Superior temporal gyrus (tissue), 1 donor: Measurements from ENCODE around the gene FBXO3.
"Not testable (repeated sequence)": the region's sequence is repeated elsewhere in the genome, so short reads cannot be mapped to it uniquely, and the experiment has no call there.

Experiments used
- DNase-seq: peaks from one replicate; pipeline ENCODE4 v3.0.0-alpha.2; 2016; ENCODE audit errors: extremely low spot score

FBXO3 gene, protein sequence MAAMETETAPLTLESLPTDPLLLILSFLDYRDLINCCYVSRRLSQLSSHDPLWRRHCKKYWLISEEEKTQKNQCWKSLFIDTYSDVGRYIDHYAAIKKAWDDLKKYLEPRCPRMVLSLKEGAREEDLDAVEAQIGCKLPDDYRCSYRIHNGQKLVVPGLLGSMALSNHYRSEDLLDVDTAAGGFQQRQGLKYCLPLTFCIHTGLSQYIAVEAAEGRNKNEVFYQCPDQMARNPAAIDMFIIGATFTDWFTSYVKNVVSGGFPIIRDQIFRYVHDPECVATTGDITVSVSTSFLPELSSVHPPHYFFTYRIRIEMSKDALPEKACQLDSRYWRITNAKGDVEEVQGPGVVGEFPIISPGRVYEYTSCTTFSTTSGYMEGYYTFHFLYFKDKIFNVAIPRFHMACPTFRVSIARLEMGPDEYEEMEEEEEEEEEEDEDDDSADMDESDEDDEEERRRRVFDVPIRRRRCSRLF

DNA sequence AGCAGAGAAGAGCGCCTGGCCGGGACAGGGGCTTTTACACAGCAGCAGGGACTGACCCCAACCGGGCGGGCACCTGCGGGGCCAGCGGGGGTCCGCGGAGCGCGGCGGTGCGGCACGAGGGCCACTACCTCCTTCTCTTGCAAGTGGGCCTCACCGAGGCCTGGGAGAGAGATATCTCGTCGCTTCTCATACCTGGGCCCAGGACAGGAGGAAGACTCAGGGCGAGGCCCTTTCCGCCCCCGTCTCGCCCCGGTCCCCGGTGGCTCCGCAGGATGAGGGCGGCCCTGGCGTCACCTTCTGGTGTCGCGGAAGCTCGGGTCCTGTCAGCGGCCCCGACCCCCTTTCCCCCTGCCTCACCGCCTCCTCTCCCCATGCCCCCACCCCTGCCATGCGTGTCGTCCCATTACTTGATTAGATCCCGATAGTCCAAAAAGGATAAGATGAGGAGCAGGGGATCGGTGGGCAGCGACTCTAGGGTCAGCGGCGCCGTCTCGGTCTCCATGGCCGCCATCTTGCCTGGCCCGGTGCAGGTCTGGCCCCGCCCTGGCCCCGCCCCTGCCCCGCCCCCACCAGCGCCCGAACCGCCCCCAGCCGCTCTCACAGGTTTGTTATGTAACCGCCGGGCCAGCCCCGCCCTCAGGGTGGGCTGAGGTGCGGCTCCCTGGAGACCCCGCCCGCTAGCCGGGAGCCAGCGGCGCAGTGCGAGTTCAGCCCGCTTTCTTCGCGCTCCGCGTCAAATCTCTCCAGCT lies at the start of gene FBXO3:
Gene FBXO3 (minus strand): TSS at position 534 of the 749 bp plus-strand sequence. CDS start 23 bp downstream, at position 511.
- DNase-seq = peak; percentile 79

DNA sequence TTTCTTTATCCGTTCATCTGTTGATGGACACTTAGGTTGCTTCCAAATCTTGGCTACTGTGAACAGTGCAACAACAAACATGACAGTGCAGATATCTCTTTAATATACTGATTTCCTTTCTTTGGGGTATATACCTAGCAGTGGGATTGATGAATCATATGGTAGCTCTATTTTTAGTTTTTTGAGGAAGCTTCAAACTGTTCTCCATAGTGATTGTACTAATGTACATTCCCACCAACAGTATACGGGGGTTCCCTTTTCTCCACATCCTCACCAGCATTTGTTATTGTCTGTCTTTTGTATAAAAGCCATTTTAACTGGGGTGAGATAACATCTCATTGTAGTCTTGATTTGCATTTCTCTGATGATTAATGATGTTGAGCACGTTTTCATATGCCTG lies 48.7 kb upstream of the FBXO3 start:
- not testable (repeated sequence) for DNase-seq

DNA sequence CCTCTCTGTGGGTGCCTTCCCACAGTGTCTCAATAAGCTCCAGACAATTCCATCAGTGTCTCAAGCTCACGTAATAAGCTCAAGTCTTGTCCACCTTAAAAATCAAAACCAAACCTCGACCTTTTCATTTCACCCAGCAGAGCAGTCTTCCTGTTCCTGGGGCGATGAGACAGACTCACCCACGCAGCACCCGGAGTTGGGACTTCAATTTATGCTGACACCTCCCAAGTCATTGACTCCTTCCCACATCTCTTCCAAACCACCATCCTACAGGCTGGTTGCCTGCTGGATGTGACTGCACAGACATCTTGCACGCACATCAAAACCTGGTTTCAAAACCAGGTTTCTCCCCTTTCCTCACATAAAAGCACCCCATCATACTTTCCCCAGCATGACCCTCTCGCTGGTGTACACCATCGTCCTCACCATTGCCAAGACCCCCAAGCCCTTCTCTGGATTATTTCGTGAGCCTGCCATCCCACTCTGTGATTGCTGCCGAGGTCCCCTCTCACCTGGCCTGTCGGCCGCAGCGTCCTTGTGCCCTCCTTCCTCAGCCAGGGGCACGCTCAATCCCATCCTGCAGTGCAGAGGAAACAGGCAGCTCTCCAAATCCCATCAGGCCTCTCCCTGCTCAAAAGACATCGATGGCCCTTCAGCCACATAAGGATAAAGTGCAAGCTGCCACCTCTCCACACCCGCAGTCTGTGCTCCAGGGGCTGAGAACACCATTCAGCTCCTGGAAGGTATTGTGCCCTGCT lies 45.1 kb upstream of the FBXO3 start:
- no peak for DNase-seq

DNA sequence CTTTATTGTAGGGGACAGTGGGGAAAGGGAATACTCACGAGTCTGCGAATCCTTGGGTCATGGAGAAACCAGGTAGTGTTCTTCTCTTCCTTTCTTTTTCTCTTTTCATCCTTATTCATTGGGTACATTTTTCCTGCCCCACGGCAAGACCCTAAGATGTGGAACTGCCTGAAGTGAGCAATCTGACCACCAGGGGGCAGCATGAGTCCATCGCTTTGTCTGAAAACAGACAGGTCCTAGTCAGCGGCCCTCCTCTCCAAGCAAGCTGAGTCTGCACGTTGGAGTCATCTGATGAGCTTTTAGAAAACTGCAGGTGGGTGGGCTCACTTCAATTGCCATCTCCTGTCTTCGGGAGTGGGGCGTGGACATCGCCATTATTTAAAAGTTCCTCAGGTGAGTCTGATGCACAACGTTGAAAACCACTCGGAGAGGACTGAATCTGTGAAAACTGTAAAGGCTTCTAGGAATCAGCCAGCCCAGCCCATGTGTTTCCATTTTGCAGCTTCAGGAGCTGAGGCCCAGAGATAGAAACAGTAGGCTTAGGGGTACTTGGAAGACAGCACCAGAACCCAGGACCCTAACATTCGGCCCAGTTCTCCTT lies 34.0 kb upstream of the FBXO3 start:
- peak; percentile 96 for DNase-seq

DNA sequence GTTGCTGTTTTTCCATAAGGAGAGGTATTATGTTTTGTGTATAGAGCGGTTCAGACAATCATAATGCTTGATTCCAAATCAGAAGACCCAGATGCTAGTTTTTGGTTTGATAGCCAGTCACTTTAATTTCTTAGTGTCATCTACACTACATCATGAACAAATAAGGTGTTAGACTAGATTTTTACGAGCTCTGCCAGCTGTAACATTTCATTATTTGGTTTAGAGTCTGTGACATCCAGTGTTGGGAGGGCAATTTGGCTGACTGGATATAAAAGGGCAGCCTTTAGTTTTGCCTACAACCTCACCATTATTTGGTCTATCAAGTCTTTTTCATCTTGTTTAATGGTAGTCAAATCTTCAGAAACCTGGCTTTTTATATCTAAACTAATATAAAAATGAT lies 30.2 kb upstream of the FBXO3 start:
- no peak for DNase-seq

DNA sequence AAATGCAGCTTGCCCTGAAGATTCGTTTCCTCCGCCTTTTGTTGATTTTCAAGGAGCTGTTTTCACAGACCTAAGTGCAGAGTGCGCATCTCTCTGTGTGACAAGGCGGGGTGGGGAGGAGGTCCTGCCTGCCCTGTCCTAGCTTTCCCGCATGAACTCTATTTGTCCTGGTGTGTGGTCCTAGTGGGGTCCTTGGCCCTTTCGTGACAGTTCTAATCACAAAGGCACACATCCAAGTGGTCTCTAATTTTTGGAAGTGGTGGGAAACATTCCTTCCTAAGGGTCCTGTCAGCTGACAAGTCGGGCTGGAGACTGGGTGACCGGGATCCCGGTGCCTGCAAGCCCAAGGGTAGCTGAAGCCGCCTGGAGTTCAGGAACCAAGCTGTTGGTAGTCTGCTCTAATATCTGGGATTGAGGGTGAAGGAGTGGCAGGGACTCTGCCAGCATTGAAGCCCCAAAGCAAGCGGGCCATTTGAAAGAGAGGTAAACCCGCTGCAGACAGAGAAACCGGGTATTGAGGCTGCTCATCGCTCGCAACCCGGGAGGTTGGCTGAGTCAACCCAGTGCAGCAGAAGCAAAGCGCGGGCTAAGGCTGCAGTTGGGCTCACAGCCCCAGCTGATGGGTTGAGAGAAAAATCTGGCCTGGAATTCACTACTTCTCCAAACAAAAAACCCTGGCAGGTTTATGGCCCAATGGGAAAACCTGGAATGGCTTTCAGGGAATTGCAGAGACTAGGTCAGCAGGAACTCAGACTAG lies 28.1 kb upstream of the FBXO3 start:
- DNase-seq = peak; percentile 74

DNA sequence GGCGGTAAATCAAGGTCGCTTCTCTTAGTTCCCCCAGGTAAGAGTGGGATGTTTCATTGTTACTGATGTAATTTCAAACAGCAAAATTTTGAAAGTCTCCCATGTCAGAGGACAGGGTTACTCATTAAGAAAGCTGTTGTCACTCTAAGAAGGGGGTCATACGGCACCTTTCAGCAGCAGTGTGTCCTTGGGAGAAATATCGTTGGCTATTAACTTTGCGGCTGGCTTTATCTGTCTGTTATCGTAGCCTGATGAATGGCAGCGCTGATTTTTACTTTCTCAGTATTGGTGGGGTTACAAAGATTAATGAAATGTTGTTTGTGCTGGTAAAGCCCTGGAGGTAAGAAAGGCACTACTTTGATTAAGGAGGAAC lies 27.5 kb upstream of the FBXO3 start:
- DNase-seq = no peak

DNA sequence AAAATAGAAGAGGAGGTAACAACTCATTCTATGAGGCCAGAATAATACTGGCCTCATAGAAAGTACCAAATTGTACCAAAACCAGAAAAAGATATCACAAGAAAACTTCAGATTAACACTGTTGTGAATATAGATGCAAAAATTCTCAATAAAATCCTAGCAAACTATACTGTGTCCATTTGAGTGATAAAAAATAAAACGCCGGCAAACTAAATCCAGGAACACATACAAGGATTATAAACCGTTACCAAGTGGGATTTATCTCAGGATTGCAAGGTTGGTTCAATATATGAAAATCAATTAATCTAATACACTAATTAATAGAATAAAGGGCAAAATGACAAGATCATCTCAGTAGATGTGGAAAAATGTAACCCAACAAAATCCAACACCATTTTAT lies 23.6 kb upstream of the FBXO3 start:
- DNase-seq = no peak

DNA sequence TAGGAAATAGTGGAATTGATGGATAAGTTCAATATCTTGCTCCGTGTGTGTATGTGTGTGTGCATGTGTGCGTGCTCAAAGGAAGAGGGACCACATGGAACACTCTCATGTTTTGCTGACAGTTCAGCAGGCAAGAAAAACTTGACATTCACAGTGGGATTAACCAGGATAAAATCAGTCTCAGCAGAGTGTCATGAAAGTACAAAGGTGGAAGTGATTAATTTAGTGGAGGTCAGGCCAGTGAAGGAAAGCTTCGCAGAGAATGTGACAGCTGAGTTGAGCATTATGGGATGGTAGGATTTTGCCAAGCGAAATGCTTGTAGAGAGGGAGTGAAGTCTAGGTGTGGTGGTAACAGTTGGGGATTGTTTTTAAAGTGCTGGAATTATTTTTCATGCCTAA lies 15.7 kb upstream of the FBXO3 start:
- DNase-seq = no peak

DNA sequence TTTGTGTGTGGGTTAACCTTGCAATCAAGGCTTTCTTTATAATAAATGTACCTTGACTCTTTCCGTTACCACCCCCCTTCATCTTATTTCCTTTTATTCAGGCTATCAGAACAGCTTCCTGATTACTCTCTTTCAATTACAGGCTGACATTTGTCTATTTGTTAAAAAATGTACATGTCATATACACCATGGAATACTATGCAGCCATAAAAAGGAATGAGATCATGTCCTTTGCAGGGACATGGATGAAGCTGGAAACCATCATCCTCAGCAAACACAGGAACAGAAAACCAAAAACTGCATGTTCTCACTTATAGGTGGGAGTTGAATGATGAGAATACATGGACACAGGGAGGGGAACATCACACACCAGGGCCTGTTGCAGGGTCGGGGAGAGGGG lies 13.8 kb upstream of the FBXO3 start:
- not testable (repeated sequence) for DNase-seq

DNA sequence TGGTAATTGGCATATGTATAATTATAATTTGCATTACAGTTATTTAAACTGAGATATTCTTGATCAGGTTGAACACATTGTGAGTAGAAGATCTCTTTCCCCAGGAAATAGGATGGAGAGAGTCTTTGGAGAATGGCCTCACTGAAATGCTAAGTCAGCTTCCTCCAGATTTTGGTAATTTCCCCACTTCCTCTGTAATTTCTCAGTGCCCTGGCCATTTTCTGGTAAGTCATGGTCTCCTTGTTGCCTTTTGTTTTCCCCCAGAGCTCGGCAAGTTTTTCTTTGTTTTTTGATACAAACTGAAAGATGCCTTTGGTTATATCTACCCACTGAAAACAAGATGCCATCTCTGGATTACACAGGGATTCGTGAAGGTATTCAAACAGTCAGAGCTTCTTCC lies 12.8 kb upstream of the FBXO3 start:
- no peak for DNase-seq

DNA sequence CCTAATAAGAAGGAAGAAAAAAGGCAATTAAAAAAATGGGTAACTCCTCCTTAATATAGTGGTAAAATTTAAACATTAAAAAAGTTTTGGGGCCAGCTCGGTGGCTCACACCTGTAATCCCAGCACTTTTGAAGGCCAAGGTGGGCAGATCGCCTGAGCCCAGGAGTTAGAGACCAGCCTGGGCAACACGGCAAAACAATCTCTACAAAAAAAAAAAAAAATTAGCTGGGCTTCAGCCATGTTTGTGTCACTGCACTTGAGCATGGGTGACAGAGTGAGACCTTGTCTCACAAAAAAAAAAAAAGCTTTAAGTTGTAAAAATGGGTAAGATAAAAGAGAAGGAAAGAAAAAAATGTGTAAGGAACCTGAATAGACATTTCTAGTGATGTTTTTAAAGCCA lies 11.3 kb upstream of the FBXO3 start:
- no peak for DNase-seq

DNA sequence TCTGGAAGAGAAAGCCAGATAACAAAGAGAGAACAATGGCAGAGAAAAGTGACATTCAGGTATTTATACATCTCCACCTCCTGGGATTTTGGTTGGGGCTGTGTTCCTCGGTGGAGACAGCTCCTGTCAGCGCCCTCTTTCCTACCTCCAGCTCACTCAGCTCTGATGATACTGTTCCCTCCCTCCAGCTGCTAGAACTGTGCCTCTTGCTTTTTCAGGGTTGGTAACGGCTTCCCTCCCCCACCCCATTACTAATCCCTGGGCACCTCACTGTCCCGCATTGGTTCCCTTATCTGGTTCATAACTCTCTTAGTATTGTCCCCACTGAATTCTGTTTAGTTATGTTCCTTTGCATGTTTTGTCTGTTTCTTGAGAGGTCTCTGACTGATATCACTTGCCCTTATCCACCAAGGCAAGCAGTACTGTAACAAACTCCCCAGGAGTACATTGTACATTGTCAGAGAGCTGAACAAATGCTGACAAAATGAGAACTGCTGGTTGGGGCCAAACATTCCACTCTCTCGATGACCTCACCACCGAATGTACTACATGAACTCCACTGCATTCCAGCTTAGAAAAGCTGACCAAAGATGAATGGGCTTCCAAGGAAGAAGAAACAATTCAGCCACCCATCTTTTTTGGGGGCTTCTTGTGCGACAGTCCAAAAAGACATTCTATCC lies 5.7 kb upstream of the FBXO3 start:
- no peak for DNase-seq

DNA sequence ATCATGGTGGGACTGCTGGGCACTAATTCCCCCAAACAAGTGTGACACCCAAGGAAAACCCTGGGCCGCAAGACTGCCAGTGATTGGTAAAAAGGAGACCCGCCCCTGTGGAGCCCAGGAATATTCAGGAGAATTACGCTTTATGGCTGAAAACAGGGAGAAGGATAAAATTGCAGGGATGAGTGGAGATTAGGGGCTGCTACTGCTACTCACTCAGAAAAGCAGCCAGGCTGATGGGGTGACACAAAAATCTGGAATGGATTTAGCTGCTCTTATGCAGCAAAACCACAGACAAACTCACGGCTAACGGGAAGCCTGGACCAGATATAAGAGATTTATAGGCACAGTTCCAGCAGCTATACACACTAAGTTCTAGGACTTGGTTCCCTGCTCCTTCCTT lies 4.4 kb upstream of the FBXO3 start:
- no peak for DNase-seq

DNA sequence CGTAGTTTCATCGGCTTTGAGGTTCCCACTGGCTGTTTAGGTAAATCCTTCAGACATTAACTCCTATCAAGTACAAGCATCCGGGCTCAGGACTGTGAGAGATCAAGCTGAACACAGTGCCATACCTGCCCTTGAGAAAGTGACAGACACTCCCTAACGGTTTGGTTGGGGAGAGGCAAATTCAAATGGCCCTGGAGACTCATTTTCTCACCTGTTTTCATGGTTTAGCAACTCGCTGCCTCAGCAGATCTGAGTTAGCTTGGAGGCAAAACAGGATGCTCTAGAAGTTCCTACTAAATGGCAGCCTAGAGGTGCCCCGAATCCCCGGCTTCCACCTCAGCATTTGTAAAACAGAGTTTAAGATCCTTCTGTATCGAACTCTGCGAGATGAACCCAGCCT lies 3.6 kb upstream of the FBXO3 start:
- DNase-seq = no peak

DNA sequence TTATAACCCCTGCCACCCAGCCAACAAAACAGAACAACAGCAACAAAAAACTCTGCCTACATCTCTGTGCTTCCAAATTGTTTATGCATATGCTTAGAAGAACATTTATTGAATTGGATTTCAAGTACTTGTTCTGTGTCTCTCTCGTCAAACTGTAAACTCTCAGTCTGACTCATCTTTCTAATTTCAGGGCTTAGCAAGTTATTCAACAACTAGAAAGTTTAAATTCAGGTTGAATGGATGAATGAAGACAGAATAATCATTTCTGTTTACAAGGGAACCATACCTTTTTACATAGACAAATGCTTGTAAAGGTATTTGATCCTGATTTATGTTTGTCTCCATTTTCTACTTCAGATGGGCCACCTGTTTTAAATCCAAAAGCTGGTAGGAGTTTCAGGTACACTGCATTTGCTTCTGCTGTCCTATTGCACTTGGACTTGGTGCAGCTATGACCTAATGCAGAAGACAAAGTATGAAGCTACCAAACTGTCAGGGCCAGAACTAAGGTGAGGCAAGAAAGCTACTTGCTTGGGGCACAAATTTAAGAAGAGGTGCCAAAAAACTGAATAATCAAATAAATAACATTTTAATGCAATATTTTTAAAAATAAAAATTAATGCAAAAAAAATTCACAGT lies 1.6 kb upstream of the FBXO3 start:
- peak; percentile 24 for DNase-seq

DNA sequence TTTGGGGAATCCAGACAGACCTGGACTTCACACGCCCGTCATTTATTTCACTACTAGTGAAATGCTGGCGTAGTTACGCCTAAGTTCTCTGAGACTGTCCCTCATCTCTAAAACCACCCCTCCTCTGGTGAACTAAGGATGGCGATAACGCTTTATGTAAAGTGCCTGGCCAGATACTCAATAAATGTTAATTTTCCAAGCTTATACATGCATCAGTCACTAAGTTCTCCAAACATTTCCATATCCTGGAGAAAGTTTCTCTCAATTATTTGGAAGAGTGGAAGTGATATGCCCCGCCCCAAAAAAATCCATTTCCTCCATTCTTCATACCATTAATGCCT lies 1.1 kb upstream of the FBXO3 start:
- DNase-seq = no peak

DNA sequence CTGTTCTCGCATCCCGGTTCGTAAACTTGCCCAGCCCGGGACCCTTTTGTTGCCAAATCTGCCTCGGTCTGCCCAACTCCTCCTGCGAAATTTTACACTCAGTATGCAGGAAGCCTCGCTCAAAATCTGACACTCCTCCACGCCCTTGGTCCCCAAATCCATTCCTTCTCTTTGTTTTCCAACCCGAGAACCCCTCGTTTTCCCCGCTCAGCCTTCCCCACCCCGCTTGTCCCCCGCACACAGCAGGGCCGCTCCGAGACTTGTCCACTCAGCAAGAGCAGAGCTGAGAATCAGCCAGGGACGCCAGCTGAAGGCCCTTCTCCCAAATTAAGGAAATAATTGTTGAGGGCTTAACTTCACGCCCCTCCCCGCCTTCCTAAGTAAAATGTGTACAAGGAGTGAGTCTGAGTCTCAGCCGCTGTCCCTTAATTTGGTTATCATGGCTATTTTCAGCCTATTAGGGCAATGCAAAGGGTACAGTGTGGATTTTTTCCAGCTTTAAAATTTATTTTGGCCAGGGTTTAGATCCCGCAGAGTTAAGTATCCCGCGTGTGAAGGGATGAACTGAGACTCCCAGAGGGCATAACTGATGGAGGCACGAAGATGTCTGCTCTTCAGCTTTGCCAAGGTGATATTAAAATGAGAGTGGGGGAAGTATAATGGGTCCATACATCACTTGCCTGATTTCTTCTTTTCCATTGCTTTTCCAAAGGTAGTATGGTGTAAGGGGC lies 581 bp upstream of the FBXO3 start:
- DNase-seq = peak; percentile 33

DNA sequence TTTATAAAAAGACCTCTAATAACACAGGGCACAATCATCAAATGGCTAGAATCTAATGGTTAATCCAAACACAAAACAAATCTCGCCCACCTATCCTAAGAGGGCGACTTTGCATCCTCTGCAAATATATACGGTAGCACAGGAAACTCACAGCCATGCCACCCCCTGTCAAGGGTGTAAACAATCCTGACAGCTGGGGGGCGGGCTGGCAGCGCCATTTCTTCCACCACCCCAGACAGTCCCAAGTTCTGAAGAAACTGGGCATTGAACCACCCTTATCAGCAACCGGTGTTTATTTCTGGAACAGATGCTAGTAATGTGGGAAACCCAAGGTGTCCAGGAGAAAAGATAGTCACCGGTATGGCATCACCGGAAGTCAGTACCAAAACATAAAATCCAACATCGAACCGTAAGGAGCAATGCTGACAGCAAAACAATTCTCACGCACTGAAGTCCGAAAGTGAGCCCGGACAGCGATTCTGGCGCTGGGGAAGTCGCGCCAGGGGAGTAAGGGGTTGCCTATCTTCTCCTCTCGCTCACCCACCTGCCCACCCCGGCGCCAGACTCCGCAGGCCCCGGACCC lies 825 bp downstream of the FBXO3 start:
- peak; percentile 33 for DNase-seq
